ENCODE measurements around the gene VAT1L. TPM values are rescaled to one million over a fixed set of nuclear protein-coding genes. Genes with fewer than 3 reads are reported as not detected.

Gene VAT1L
- total RNA-seq, 1 experiment from 2014 or later = not detected

- Histone ChIP-seq H3K27me3 (no peaks in the 10 kb centered on the region), H3K36me3 (no peaks in the 10 kb centered on the region)
- DNase-seq = no peak
These were observed 84.7 kb downstream of the VAT1L start for GRCh38 chr16:77873066-77873465.

GRCh38 chr16:77874347-77874746, 86.0 kb downstream of the VAT1L start:
- Histone ChIP-seq H3K9me3 (no peaks in the 10 kb centered on the region), H3K4me3 (no peak overlapping the region), H3K36me3 (no peaks in the 10 kb centered on the region), H3K27me3 (no peaks in the 10 kb centered on the region)
- no peak for DNase-seq

More at GRCh38 chr16:77873066-77873465, 84.7 kb downstream of the VAT1L start:
- no peaks in the 10 kb centered on the region for H3K9me3 ChIP-seq
- H3K4me3 ChIP-seq = no peak overlapping the region

- H3K27me3 ChIP-seq = no peaks in the 10 kb centered on the region
- no peaks in the 10 kb centered on the region for H3K36me3 ChIP-seq
- H3K4me3 ChIP-seq = no peak overlapping the region
- no peak for DNase-seq
- no peaks in the 10 kb centered on the region for H3K9me3 ChIP-seq
These were observed 88.4 kb downstream of the VAT1L start for GRCh38 chr16:77876776-77877175.

- Histone ChIP-seq H3K4me3 (no peak overlapping the region), H3K36me3 (no peaks in the 10 kb centered on the region), H3K9me3 (no peaks in the 10 kb centered on the region), H3K27me3 (no peaks in the 10 kb centered on the region)
- DNase-seq = no peak
These were observed 89.5 kb downstream of the VAT1L start for GRCh38 chr16:77877712-77878347.

GRCh38 chr16:77881355-77882030, 93.1 kb downstream of the VAT1L start:
- H3K36me3 ChIP-seq = no peaks in the 10 kb centered on the region
- H3K9me3 ChIP-seq = no peaks in the 10 kb centered on the region
- no peak overlapping the region for H3K4me3 ChIP-seq
- no peaks in the 10 kb centered on the region for H3K27me3 ChIP-seq
- DNase-seq = no peak

GRCh38 chr16:77882358-77882757, 94.0 kb downstream of the VAT1L start:
- DNase-seq = no peak

GRCh38 chr16:77885571-77886295, 97.4 kb downstream of the VAT1L start:
- Histone ChIP-seq H3K9me3 (no peaks in the 10 kb centered on the region), H3K36me3 (no peaks in the 10 kb centered on the region), H3K4me3 (no peak overlapping the region), H3K27me3 (no peaks in the 10 kb centered on the region)
- DNase-seq = no peak

More at GRCh38 chr16:77882358-77882757, 94.0 kb downstream of the VAT1L start:
- Histone ChIP-seq H3K36me3 (no peaks in the 10 kb centered on the region), H3K4me3 (no peak overlapping the region), H3K27me3 (no peaks in the 10 kb centered on the region), H3K9me3 (no peaks in the 10 kb centered on the region)

- DNase-seq = no peak
- H3K36me3 ChIP-seq = no peaks in the 10 kb centered on the region
- no peaks in the 10 kb centered on the region for H3K9me3 ChIP-seq
- no peaks in the 10 kb centered on the region for H3K27me3 ChIP-seq
- no peak overlapping the region for H3K4me3 ChIP-seq
These were observed 100.5 kb downstream of the VAT1L start for GRCh38 chr16:77888871-77889270.

- Histone ChIP-seq H3K36me3 (no peaks in the 10 kb centered on the region), H3K4me3 (no peak overlapping the region), H3K27me3 (no peaks in the 10 kb centered on the region), H3K9me3 (no peaks in the 10 kb centered on the region)
- no peak for DNase-seq
These were observed 101.7 kb downstream of the VAT1L start for GRCh38 chr16:77890075-77890474.

- no peaks in the 10 kb centered on the region for H3K9me3 ChIP-seq
- no peaks in the 10 kb centered on the region for H3K36me3 ChIP-seq
- no peak for DNase-seq
- no peaks in the 10 kb centered on the region for H3K27me3 ChIP-seq
- no peak overlapping the region for H3K4me3 ChIP-seq
These were observed 105.8 kb downstream of the VAT1L start for GRCh38 chr16:77894162-77894561.

- Histone ChIP-seq H3K36me3 (no peaks in the 10 kb centered on the region), H3K4me3 (no peak overlapping the region), H3K27me3 (no peaks in the 10 kb centered on the region), H3K9me3 (no peaks in the 10 kb centered on the region)
- DNase-seq = no peak
These were observed 107.6 kb downstream of the VAT1L start for GRCh38 chr16:77895962-77896361.

- Histone ChIP-seq H3K36me3 (no peaks in the 10 kb centered on the region), H3K9me3 (no peaks in the 10 kb centered on the region), H3K4me3 (no peak overlapping the region), H3K27me3 (no peaks in the 10 kb centered on the region)
- DNase-seq = no peak
These were observed 108.2 kb downstream of the VAT1L start for GRCh38 chr16:77896415-77897128.

GRCh38 chr16:77897129-77897437, 108.7 kb downstream of the VAT1L start:
- Histone ChIP-seq H3K9me3 (no peaks in the 10 kb centered on the region), H3K36me3 (no peaks in the 10 kb centered on the region), H3K4me3 (no peak overlapping the region), H3K27me3 (no peaks in the 10 kb centered on the region)
- DNase-seq = no peak

- Histone ChIP-seq H3K36me3 (no peaks in the 10 kb centered on the region), H3K9me3 (no peaks in the 10 kb centered on the region), H3K27me3 (no peaks in the 10 kb centered on the region), H3K4me3 (no peak overlapping the region)
- no peak for DNase-seq
These were observed 109.7 kb downstream of the VAT1L start for GRCh38 chr16:77897831-77898605.

GRCh38 chr16:77898671-77899211, 110.4 kb downstream of the VAT1L start:
- H3K36me3 ChIP-seq = no peaks in the 10 kb centered on the region
- H3K4me3 ChIP-seq = no peak overlapping the region
- no peaks in the 10 kb centered on the region for H3K27me3 ChIP-seq
- H3K9me3 ChIP-seq = no peaks in the 10 kb centered on the region
- DNase-seq = peak; percentile 28

- H3K27me3 ChIP-seq = no peaks in the 10 kb centered on the region
- no peaks in the 10 kb centered on the region for H3K36me3 ChIP-seq
- DNase-seq = no peak
- no peaks in the 10 kb centered on the region for H3K9me3 ChIP-seq
- no peak overlapping the region for H3K4me3 ChIP-seq
These were observed 111.1 kb downstream of the VAT1L start for GRCh38 chr16:77899416-77899815.

All from MG63 (cell line).